Activated CD4-positive, alpha-beta T cell treated with anti-CD3 and anti-CD28 coated beads for 1 hour (primary cell): ENCODE data around the gene CHST12.
A peak's percentile ranks its signal among the peaks of the same experiment; 100 is the strongest.
"Not testable (repeated sequence)": the region's sequence is repeated elsewhere in the genome, so short reads cannot be mapped to it uniquely, and the experiment has no call there.

Experiments used
- DNase-seq: peaks from one replicate; pipeline ENCODE4 v3.0.0-alpha.2; 2020

Gene CHST12

DNA sequence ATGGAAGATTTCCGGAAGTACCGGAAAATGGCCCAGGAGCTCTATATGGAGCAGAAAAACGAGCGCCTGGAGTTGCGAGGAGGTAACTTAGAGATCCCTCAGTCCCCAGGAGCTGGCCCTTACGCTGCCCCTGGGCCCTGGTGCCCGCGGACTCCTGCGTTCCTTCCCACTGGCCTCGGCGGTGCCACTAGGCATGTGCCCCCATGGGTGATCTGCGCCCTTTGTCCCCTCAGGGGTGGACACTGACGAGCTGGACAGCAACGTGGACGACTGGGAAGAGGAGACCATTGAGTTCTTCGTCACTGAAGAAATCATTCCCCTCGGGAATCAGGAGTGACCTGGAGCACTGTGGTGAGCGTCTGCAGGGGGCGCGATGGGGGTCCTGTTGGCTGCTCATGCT is 24.2 kb upstream of the CHST12 start:
- no peak for DNase-seq

DNA sequence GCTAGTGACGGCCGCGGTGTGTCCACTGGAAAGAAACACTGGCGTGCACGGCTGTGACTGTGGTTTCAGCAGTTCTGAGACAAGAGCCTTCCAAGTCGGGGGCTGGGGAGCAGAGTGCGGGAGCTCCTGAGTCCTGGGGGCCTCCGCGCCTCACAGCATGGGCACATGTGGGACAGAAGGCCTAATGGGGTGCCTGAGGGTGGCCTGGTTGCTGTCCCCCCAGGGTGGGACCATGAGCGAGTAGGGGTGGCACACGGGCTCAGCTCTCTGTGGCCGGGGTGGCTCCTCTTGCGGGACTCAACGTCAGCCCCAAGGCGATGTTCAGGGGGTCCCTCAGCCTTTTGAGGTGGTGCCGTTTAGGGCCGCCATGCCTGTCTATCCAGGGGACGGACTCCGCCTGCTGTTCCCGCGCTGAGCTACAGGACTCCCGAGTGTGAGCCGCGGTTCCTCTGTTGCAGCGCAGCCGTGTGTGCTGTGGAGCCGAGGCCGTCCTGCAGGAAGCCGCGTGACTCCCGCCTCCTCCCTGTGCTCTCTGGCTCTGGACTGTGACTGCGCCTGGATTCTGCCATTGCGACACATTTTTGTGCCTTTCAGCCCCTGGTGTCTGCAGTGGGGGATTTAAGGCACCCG is 23.5 kb upstream of the CHST12 start:
- DNase-seq = no peak

DNA sequence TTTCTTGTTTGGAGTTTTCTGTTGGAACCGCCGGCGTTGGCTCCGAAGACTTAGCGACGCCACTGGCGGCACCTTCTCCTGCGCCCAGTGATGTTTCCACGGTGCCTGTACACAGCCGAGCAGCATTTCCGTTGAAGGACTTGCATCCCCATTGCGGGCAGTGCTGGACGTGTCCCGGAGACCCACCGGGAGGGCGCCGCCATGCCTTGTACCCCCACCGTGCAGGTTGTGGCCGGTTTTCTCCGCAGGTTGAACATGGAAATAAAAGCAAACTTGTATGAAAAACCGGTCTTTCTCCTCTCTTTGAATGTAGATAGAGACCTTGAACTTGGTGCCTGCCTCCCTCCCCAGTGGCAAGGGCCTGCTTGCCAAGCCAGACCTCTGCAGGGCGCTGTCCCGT is 22.9 kb upstream of the CHST12 start:
- no peak for DNase-seq

DNA sequence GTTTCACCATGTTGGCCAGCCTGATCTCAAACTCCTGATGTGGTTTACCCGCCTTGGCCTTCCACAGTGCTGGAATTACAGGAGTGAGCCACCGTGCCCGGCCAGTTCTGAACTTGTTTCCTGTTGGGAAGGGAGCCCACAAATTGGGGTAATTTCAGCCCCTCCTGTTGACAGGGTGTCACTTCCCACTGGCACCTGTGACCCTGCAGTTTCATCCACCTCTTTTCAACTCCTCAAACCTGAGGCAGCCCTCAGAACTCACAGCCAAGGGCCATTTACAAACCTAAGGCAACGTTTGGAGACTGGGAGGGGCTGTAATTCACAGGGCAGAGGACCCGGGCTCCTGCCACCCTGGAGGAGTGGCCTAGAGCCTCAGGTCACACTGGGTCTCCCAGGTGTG is 22.2 kb upstream of the CHST12 start:
- DNase-seq = no peak

DNA sequence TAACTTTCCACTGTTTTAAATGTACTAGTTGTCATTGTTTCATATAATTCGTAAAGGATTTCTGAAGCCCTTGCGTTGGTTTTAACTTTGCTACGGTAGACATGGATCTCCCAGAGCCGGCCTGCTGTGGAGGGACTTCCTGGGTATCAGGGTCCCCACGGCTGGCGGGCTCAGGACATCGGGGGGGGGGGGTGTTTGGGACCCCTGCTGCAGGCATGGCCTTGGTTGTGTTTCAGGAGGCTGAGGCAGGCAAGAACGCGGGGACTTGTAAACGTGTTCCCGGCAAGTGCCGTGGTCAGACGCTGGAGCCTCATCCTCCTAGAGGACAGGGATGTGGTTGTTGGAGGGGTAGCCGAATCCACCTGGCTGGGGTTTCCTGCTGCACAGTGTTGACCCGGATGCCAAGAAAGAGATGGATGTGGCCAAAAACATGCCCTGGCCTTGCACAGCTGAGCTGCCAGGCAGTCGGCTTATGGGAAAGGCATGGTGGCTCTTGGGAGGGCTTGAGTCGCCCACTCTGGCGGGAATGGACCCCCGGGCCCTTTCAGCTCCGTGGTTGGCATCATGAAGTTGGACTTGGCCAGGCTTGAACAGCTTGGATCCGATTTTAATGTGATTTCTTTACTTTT is 21.4 kb upstream of the CHST12 start:
- no peak for DNase-seq

DNA sequence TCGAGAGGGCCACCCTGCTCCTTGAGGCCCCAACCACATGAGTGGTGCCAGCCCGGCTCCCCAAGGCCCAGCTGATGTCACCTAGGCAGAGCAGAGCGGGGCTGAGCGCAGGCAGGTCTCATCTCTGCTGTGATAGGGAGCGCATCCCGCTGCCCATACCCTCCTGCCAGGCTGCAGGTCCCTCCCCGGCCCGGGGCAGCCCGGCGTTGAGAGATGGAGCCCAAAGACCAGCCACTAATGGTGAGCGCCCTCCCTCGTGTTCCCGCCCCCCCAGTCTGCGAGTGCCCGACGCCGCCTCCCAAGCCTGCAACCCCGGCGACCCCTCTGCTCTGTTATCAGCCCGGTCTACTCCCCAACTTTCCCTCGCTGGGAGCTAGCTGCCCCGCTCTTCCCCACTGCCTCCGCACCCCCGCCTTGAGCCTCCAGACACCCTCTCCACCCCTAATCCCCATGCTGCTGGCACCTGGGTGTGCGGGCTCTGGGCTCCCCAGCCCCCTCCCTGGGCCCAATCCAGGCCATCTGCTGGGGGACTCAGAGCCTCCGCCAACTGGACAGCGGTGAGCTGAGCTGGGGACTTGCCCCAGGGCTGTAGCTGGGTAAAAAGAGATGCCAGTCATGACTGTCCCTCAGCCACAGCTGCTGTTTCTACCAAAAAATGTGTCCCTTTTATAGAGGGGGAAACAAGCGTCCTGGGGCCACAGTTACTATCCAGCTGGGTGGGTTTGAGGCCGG is 19.7 kb upstream of the CHST12 start:
- no peak for DNase-seq

DNA sequence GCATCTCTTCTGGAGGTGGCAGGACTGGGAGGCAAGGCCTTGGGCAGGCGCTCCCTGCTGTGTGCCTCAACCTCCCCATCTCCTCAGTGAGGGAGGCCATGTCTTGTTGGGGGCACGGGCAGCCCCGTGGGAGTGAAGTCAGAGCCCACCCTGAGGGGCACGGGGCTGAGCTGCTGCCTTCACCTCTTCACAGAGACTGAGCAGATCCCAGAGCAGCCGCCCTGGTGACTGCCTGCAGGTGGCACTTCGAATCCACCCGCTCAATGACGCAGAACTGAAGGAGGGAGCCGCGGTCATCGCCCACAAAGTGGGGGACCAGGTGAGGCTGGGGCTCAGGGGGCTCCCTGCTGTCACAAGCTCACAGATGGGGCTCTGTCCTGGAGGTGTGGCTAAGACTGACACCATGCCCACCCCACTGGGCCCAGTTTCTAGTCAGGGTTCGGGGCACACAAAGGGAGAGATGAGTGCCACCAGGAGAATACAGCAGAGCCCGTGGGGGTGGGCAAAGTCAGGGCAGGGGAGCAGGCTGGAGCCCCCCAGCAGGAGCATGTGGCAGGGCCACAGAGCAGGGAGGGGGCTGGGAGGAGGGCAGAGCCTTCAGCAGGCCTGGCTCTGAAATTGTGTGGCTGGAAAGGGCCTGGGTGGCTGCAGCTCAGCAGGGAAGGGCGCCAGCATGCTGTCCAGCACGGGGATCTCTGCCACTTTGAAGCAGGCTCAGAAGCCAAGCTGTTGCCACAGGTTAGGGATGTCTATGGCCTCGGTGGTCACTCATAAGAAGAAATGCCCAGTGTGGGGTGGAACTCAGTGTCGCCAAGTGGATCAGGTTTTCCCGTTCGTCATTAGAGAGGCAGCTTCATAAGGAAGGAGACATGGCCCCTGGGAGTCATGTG is 18.8 kb upstream of the CHST12 start:
- DNase-seq = no peak

DNA sequence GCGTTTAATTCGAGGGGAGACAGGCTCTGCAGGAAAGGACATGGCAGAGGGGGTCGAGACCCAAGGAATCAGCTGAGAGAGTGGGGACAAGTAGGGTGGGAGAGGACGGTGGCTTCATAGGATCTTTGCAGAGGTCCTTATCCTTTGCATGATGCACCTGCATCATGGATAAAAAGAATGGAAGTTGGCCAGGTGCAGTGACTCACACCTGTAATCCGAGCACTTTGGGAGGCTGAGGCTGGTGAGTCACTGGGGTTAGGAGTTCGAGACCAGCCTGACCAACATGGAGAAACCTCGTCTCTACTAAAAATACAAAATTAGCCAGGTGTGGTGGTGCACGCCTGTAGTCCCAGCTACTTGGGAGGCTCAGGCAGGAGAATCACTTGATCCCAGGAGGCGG is 17.3 kb upstream of the CHST12 start:
- not testable (repeated sequence) for DNase-seq

DNA sequence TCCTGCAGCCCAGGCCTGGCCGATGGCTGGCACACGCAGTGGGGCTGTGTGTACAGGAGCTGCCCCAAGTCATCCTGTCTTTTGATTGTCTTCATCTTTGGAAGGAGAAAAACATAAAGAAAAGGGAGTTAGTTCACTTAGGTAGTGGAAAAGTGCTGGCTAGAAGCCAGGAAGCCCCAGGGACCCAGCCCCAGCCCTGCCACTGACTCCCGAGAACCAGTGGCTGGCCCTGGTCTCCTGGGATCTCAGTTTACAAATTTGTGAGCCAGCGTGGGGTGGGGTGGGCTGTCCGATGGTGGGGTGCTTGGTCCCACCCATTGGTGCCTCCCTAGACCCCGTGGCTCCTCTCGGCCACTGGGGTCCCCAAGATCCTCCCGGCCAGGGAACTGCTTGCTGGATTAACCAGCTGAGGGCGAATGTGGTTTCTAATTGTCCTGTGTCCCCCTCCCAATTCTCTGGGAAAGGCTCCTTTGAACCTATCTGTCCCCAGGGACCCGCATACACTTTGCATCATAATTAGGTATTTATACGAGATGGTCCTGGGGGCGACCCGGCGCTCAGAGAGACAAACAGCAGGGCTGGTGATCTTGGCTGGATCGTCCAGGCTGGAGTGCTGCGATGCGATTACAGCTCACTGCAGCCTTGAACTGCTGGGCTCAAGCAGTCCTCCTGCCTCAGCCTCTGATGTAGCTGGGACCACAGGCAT is 16.3 kb upstream of the CHST12 start:
- no peak for DNase-seq

DNA sequence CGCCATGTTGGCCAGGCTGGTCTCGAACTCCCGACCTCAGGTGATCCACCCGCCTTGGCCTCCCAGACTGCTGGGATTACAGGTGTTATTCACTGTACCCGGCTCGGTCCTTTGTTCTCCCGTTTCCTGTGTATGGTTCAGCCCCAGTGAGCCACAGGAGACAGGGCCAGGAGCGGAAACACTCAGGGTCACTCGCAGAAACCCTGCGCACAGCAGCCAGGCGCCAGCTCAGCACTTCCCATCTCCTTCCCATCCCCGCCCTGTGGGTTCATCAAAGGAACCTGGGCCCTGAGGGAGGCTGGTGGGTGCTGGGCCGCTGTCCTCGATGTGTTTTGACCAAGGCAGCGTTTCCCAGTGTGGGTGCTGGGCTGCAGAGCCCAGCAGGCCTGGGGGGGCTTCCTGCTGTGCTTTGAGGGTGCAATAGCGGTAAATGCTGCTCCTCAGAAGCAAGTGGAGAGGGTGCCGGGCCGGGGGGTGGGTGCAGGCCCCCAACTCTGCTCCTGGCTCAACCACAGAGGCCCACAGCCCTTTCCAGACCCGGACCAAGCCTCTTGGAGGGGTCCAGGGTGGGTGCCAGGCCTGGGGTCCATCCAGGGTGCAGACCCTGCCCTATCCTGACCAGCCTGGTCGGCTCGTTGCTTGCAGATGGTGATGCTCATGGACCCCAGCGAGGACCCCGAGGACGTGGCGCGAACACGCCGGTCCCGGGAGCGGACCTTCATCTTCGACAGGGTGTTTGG is 15.3 kb upstream of the CHST12 start:
- no peak for DNase-seq

DNA sequence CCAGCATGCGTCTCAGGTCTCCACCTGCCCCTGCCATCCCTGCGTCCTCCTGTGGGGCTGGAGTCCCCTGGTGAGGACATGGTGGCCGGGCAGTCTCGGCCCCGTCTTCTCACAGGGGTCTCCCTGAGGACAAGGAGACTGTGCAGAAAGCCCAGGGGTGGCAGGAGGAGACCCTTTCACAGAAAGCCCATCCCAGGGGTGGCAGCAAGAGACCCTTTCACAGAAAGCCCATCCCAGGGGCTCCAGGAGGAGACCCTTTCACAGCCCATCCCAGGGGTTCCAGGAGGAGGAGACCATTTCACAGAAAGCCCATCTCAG is 14.8 kb upstream of the CHST12 start:
- no peak for DNase-seq

DNA sequence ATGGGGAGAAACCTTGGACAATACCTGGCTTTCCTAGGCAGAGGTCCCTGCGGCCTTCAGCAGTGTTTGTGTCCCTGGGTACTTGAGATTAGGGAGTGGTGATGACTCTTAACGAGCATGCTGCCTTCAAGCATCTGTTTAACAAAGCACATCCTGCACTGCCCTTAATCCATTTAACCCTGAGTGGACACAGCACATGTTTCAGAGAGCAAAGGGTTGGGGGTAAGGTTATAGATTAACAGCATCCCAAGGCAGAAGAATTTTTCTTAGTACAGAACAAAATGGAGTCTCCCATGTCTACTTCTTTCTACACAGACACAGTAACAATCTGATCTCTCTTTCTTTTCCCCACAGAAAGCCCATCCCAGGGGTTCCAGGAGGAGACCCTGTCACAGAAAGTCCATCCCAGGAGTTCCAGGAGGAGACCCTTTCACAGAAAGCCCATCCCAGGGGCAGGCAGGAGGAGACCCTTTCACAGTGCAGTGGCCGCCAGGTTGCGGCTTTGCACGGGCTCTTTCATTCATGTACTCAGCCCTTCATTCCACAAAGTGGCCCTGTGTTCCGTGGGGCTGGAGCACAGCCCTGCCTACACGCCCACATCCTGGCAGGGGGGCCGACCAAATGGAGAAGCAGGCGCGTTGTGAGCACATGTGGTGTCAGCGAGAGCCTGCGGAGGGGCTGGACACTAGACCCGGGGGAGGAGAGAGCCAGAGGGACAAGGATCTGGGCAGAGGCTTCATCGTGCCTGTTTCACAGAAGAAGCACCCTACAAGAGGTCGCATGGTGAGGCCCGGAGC is 13.2 kb upstream of the CHST12 start:
- not testable (repeated sequence) for DNase-seq

DNA sequence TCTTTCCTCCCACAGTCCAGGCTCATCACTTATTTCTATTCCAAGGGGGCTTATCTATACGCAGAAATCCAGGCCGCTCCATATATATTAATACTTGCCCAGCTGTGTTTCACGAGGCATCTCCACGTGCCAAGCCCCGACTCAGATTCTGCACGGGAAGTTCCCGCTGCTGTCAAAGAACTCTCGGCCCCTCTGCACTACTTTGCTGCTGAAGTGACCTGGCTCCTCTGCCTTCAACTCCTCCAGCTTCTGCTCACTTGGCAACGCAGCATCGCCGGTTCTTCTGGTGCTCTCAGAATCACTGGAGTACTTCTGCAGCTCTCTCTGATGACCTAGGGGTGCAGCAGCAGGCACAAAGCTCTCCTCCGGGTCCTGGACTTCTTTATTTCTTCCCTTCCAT is 9.7 kb upstream of the CHST12 start:
- DNase-seq = no peak

DNA sequence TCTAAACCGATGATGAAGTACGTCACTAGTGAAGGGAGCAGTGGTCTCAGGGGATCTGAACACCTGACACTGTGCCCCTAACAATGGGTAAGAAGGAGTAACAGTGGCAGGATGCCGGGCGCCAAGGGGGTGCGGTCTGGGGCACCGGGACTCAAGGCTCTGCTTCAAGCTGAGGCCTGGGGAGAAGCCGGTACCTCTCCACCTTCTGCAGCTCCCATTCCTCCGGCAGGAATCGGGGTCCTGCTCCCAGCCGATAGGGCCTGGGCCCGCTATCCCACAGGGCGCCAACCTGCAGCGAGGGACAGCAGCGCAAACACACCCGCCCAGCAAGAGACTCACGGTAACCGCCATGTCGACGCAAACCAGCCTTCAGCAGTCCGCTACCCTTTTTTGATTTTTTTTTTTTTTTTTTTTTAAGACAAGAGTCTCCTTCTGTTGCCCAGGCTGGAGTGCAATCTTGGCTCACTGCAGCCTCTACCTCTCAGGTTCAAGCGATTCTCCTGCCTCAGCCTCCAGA is 8.8 kb upstream of the CHST12 start:
- no peak for DNase-seq

DNA sequence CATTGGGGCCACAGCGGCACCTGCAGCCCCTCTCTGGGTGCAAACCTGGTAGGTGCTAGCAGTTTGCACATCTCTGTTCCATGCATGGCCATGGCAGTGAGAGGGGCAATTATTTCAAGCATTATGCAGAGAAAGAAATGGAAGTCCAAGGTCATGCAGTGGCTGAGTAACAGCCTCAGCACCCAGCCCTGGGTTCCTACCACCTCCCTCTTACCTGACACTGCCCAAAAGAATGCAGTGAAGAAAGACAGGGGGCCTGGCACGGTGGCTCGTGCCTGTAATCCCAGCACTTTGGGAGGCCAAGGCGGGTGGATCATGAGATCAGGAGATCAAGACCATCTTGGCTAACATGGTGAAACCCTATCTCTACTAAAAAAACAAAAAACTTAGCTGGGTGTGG is 4.9 kb upstream of the CHST12 start:
- DNase-seq = no peak

DNA sequence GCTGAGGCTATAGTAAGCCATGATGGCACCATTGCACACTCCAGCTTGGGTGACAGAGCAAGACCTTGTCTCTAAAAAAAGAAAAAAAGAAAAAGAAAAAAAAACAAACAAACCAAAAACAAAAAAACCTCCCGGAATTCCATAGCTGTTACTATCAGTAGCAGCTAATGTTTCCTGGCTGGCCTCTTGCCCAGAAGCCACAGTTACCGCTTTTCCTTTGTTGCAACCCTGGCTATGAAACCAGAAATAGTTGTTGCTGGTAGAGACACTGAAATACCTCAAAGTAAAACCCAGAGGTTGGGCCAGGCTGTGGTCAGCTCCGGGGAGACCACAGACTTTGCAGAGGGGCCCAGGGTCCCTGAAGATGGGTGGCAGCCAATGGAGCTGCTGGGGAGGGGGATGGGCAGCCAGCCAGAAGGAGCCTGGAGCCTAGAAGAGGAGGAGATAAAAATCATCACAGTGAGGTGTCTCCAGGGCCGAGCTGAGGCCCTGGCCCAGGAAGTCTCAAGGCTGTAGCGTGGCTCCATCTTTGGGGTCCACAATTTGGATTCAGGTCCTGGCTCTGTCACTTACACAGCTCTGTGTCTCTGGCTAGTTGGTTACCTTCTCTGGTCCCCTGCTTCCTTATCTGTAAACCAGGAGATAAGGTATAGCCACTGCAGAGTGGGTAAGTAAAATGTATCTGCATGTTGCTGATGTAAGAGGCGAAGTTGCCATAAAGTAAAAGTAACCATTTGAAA is 3.4 kb upstream of the CHST12 start:
- DNase-seq = no peak

DNA sequence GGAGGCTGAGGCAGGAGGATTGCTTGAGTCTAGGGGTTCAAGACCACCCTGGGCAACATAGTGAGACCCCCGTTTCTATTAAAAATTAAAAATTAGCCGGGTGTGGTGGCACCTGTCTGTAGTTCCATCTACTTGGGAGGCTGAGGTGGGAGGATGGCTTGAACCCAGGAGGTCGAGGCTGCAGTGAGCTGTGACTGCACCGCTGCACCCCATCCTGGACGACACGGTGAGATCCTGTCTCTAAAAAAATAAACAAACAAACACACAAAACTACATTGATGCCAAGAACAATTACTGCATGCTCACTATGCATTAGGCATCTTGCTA is 761 bp upstream of the CHST12 start:
- no peak for DNase-seq

DNA sequence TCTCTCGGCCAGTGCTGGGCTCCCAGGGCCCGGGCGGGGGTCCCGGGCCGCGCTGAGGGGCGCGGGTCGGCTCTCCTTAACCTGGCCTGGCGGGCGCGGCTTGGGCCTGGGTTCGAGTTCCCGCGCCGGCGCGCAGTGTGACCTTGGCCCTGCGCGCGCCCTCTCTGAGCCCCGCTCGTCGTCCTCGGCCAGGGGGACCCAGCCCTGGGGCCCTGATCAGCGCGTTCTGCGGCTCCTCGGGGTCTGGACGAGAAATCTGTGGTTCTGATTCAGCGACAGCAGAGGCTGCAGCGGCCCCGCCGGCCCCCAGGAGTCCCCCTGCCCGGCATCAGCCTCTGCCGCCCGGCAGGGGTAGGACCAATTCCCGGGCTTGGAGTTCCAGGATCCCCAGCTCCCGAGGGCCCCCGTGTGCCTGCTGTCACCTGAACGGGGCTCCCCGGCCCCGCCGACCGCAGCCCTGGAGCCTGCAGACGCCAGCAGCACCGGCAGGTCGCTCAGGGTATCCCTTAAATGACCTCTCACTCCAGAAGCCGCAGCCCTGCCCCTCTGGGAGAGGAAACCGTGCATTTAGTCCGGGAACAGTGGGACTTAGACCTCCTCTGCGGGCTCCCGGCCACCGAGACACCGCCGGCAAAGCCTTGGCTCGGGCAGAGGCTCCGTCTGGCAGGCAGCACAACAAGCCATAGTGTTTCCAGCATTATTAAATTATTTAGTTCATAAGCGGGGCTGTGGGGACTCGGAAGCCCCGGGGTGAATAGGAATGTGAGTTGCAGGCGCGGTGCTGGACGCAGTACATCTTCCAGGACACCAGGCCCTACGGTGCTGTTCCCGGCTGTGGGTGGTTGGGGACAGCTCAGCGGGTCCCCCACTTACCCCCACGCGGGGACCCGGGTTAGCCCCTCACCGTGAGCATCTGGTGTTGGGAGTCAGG is 572 bp downstream of the CHST12 start:
- peak; percentile 23 for DNase-seq

DNA sequence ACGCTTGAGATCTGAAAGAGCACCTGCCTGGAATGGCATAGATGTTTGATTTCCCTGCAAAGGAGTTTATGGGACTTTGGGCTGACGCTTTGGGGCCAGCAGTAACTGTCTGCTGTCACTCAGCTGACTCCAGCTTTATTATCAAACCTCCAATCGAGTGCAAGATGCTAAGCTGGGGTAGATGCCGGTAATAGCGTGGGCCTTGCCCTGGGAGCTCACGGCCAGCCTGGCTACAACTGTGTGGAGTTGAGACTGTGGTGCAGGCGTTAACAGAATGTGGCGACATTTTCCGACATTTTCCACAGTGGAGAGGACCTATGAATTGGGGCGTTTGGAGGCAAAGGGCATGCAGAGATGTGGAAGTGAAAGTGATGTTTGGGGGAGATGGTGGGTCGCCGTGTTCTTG is 1.3 kb downstream of the CHST12 start:
- no peak for DNase-seq
